AG04449 (cell line): ENCODE results near the gene DDX24.

Source experiments
- CTCF ChIA-PET: fragments of 350-600 bp; formaldehyde crosslinking; extraction: SDS; loops from one replicate; lab custom pipeline; 2021; ENCODE audit warnings: antibody characterized with exemption; lab: Yijun Ruan, JAX
- POLR2A ChIA-PET: fragments of 400-600, 350-600 bp; formaldehyde crosslinking; extraction: SDS; loops from one replicate; lab custom pipeline; 2020; ENCODE audit warnings: antibody characterized with exemption, inconsistent platforms; lab: Yijun Ruan, JAX
- DNase-seq: peaks from one replicate; pipeline ENCODE4 v3.0.0-alpha.2; 2010; ENCODE audit warnings: low read depth, low spot score
- H3K4me3 ChIP-seq: 2 replicates; pipeline ENCODE4 v1.5.1; 2011; ENCODE audit warnings: low read depth, mild to moderate bottlenecking, control low read depth, low read length
- CTCF ChIP-seq: IDR thresholded peaks from one replicate; pipeline ENCODE4 v1.5.1; 2011; ENCODE audit warnings: mild to moderate bottlenecking, moderate library complexity, low read length, control low read depth, inconsistent platforms; ENCODE audit not compliant: insufficient read depth; ENCODE audit errors: missing control alignments

DDX24 gene

GRCh38 chr14:94022532-94023411 lies 58.2 kb downstream of the DDX24 start:
- no peak for DNase-seq
- ChIA-PET CTCF (interaction anchor here (0.7 to 13.1 kb wide), 7 partner anchors 14 to 114 kb away, joined by 3 to 135 read pairs (median 3); no protein-coding TSS in a partner anchor), POLR2A (no interaction called here)
- H3K4me3 ChIP-seq, result no peak overlapping the region
- no peak for TF ChIP-seq CTCF

DNA sequence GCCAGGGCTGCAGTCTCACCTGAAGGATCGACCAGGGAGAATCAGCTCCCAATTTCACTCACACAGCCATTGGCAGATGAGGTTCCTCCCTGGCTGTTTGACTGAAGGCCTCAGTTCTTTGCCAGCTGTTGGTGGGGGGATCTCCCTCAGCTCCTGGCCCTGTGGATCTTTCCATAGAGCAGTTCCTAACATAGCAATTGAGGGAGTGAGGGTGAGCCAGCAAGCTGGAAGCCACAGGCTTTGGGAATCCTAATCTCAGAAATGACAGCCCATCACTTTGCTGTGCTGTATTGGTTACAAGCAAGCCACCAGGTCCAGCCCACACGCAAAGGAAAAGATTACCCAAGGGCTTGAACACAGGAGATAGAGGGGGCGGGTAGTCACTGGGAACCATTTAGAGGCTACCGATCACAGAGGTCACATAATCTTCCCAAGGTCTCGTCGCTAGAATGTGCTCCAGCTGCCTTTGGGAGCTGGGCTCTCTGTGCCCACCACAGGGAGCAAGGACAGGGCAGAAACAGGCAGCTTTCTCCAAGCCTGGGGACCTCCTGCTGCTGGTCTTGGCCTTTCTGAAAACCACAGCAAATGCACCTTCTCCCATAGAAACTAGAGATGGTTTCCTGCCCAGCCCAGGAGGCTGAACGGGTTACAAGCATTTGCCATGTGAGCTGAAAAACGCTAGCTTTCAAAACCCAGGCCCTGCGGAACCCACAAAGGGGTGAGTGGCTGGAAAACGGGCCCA lies 59.4 kb downstream of the DDX24 start:
- no peak overlapping the region for H3K4me3 ChIP-seq
- no peak for DNase-seq
- no peak for TF ChIP-seq CTCF
- POLR2A ChIA-PET, result no interaction called here
- CTCF ChIA-PET, result interaction anchor here (0.8 to 13.1 kb wide), 9 partner anchors 10 to 115 kb away, joined by 3 to 135 read pairs (median 4); no protein-coding TSS in a partner anchor

GRCh38 chr14:94021001-94021400 lies 60.0 kb downstream of the DDX24 start:
- no peak for DNase-seq
- no peak for TF ChIP-seq CTCF
- CTCF ChIA-PET, result interaction anchor here (1.1 to 13.1 kb wide), 7 partner anchors 9 to 116 kb away, joined by 3 to 135 read pairs (median 5); no protein-coding TSS in a partner anchor
- no peak overlapping the region for H3K4me3 ChIP-seq
- POLR2A ChIA-PET, result no interaction called here

GRCh38 chr14:94020267-94020666 lies 60.7 kb downstream of the DDX24 start:
- ChIA-PET POLR2A (no interaction called here), CTCF (interaction anchor here (0.9 to 13.1 kb wide), 10 partner anchors 8 to 116 kb away, joined by 3 to 135 read pairs (median 4); no protein-coding TSS in a partner anchor)
- no peak overlapping the region for H3K4me3 ChIP-seq
- no peak for DNase-seq
- TF ChIP-seq CTCF, result no peak

DNA sequence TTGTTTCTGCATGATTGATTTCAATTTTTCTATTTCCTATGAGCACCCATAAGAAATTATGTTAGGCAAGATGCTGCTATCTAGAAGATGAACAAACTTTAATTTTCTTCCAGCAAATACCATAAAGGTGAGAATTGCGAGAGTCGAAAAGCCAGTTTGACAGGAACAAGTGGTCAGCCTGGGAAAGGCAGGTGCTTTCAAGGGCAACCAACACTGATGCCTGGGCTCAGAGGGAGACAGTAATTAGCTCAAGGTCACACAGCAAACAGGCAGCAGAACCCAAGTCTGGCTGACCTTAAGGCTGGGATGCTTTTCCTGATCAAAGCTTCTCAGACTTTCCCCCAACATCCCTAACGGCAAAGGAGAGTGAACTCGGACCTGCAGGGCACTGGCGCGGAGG lies 61.7 kb downstream of the DDX24 start:
- no peak for TF ChIP-seq CTCF
- POLR2A ChIA-PET, result no interaction called here
- H3K4me3 ChIP-seq, result no peak overlapping the region
- CTCF ChIA-PET, result interaction anchor here (1.0 to 13.1 kb wide), 6 partner anchors 17 to 117 kb away, joined by 3 to 135 read pairs (median 8); no protein-coding TSS in a partner anchor
- no peak for DNase-seq
